NK-92 (cell line): ENCODE measurements around the gene RPL38.

Source experiments
- DNase-seq: peaks from one replicate; lab custom pipeline; 2025; ENCODE audit not compliant: unreplicated experiment; lab: John Stamatoyannopoulos, UW

Gene RPL38

GRCh38 chr17:74224959-74225725 lies 21.7 kb downstream of the RPL38 start:
- DNase-seq: no peak

DNA sequence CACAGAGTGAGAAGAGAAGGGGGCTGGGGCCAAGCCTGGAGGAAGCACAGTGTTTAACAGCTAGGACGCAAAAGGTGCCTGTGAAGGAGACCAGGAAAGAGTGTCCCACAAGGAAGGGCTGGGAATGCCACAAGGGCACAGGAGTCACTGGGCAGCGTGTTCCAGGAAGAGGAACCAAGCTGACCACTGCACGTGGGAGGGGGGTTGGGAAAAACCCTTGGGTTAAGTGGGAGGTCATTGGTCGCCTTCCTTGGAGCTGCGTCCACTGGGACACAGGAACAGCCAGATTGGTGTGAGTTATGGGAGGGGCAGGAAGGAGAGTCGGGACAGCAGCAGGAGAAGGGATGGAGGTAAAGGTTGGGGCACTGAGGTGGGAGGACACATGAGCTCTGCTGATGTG lies 22.8 kb downstream of the RPL38 start:
- DNase-seq: no peak

DNA sequence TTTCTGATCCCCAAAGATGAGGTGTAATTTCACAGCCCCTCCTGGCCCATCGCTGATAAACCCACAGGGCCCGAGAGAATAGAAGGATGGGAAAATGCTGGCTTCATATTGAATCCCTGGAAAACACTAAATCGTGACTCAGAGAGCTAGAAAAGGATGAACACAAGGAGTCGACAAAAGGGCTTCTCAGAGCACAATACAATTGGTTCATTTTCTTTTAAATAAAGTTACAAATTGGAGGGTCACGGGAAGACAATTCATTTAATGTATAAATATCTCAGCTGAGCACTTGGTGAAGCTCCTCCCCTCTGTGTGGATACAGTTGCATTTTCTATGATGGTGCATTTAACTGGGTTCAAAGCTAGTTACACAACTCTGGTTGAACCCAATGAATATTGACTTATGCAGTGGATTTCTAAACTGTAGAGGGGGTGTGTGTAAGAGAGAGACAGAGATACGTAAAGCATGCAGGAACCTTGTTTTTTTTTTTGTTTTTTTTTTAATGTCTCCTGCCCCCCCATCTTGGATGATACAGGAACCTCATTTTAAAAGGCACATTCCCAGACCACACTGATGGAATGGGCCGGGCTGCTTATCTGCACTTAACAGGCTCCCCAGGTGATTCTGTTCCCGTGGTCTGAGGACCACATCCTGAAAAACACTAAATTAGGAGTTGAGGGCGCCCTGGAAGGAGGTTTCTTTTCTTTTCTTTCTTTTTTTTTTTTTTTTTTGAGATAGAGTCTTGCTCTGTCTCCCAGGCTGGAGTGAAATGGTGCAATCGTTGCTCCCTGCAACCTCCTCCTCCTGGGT lies 24.0 kb downstream of the RPL38 start:
- no peak for DNase-seq

GRCh38 chr17:74228306-74228978 lies 25.0 kb downstream of the RPL38 start:
- DNase-seq: no peak

GRCh38 chr17:74230896-74231295 lies 27.4 kb downstream of the RPL38 start:
- no peak for DNase-seq

- DNase-seq: no peak
Observed at GRCh38 chr17:74231928-74232907, 28.7 kb downstream of the RPL38 start.

DNA sequence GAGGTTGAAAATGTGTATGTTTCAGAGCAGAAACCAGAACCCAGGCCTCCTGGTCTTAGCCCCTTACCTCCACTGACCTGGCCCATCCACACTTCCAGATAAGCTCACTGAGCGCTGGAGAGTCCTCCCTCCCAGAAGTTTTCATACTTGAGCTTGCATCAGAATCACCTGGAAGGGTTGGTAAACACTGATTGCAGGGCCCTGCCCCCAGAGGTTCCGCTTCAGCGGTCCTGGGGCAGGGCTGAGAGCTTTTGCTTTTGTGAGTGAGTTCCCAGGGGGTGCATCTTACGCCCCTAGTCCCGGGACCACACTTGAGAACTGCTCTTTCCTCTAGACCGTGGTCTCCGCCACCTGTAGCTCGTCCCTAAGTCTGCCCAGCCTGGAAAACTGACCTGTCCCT lies 30.5 kb downstream of the RPL38 start:
- DNase-seq: no peak

DNA sequence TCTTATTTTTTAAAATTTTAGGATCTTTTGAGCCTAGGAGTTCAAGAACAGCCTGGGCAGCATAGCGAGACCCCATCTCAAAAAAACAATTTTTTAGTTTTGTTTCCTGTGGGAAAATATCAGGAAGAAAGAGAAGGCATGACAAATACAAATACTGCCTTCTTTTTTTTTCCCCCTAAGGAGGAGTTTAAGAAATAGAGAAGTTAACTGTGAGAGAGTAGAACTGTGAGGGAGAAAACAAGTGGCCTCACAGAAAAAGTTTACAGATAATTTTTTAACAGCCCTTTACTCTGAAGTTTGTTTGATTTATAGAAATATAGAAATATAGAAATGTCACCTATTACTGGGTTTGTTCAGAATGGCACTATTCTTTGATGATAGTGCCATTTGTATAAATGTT lies 31.0 kb downstream of the RPL38 start:
- no peak for DNase-seq

GRCh38 chr17:74235040-74235581 lies 31.6 kb downstream of the RPL38 start:
- no peak for DNase-seq

- no peak for DNase-seq
Observed at GRCh38 chr17:74235911-74236371, 32.5 kb downstream of the RPL38 start.

GRCh38 chr17:74237321-74237720 lies 33.8 kb downstream of the RPL38 start:
- DNase-seq: no peak

GRCh38 chr17:74239172-74239571 lies 35.7 kb downstream of the RPL38 start:
- no peak for DNase-seq

DNA sequence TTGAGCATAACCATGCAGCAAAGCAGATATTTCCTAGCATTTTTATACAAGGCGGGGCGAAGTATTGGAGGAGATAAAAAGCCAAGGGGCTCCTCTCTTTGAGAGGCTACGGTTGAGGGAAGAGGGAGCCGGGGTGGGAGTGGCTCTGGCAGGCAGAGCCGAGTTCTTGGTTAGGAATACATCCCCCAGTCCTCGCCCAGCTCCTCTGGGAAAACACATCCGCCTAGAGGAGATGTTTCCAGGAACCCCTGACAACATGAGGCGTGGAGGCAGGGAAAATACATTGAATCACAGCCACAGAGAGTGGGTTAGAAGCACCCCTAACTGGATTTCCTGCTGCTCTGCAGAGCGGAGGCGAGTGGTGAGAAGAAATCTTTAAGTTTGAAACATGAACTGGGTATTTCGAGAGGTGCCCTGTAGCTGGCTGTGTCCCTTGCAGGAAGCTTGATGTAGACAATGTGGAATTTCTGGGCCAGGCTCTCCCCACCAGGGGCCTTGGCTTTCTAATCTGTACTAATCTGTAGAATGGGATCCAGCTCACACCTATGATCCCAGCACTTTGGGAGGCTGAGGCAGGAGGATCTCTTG lies 37.2 kb downstream of the RPL38 start:
- DNase-seq: no peak

DNA sequence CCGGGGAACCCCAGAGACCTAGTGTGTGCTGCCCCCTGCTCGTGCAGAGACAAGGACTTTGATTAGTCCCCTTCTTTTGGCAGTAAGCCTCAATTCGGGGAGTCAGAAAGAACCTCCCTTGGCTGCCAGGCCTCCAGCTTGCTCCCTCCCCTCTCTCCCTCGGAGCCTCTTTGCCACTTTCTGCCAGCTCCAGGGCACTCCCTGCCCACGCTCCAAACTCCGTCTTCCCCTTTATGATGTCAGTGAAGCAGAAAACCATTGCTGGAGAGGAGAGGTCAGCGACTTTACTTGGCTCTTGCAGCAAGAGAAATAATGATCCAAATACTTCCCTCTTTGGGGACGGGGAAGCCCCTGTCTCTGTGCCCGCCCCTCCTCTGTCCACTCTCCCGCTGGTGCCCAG lies 38.0 kb downstream of the RPL38 start:
- no peak for DNase-seq

DNA sequence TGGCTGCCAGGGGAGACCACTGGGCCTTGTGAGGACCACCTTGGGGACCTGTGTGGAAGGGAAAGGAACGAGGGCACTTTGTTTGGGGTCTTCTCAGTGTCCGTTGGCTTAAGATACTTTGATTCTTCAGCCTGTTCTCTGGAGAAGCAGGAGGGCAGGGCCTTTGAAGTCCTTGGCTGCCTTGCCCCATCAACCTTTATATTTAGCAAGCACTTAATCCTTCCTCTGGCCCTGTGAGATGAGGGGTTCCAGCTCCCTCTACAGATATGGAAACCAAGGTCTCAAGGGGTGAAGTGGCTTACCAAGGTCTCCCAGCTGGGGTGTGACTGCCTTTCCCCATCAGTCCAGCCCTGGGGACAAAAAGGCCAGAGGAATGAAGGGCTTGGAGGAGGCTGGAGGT lies 38.4 kb downstream of the RPL38 start:
- DNase-seq: no peak

DNA sequence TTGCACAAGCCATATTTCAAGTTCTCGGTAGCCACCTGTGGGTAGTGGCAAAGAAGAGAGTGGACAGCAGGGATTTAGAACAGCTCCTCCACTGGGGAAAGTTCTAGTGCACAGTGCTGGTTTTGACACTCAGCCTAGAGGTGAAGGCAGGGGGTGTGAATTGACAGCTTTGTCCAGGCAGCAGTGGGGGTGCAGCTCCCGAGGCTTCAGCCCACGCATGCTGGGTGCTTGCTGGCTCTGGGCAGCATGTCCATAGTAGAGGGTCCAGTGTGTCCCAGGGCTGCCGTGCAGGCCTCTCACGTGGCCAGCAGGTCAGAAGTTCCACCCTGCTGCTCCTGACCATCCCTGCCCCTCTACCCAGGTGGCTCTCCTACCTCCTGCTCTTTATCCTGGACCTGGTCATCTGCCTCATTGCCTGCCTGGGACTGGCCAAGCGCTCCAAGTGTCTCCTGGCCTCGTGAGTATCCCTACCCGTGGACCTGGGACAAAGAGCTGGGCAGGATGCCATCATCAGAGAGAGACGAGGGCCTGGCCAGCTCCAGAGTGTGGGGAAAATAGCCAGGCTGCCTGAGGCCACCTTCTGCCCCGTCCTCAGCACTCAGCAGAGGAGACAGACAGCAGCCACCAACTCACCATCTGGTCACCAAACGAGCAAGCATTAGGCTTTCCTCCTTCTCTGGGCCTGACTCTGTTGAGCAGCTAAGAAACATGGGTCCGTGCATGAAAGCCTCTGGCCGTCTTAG lies 39.7 kb downstream of the RPL38 start:
- no peak for DNase-seq

GRCh38 chr17:74244128-74244527 lies 40.6 kb downstream of the RPL38 start:
- no peak for DNase-seq

- no peak for DNase-seq
Observed at GRCh38 chr17:74244548-74244947, 41.1 kb downstream of the RPL38 start.

- no peak for DNase-seq
Observed at GRCh38 chr17:74245145-74245831, 41.8 kb downstream of the RPL38 start.
